Upper lobe of right lung (tissue), 1 donor: ENCODE results near the gene TNKS2. TPM values are rescaled to one million over a fixed set of nuclear protein-coding genes. Genes with fewer than 3 reads are reported as not detected.
"Not testable (repeated sequence)": the region's sequence is repeated elsewhere in the genome, so short reads cannot be mapped to it uniquely, and the experiment has no call there.

Experiments used
- ATAC-seq: fragments of 200-7000 bp; cut with Tn5 transposase; one replicate; pipeline ENCODE4 v1.9.1; 2020; ENCODE audit warnings: mild to moderate bottlenecking, moderate library complexity
- DNase-seq: peaks from one replicate; pipeline ENCODE4 v3.0.0-alpha.2; 2020
- H3K27ac ChIP-seq: fragments of 200-600 bp; one replicate; pipeline ENCODE4 v1.8.0; 2022
- H3K27me3 ChIP-seq: fragments of 200-600 bp; one replicate; pipeline ENCODE4 v1.8.0; 2022; ENCODE audit warnings: mild to moderate bottlenecking
- H3K36me3 ChIP-seq: fragments of 200-600 bp; one replicate; pipeline ENCODE4 v1.8.0; 2022
- H3K4me1 ChIP-seq: fragments of 200-600 bp; one replicate; pipeline ENCODE4 v1.8.0; 2022
- H3K4me3 ChIP-seq: fragments of 200-600 bp; one replicate; pipeline ENCODE4 v1.8.0; 2022; ENCODE audit warnings: mild to moderate bottlenecking
- H3K9me3 ChIP-seq: fragments of 200-600 bp; one replicate; pipeline ENCODE4 v1.8.0; 2022
- intact Hi-C: fragments of 100-400 bp; cut with DNase I; formaldehyde crosslinking; loops from one replicate; pipeline ENCODE4 v1.11.0; 2022
- total RNA-seq: library from RNA; stranded (reverse); fragmentation: NEBNext Ultra II Directional; extraction: Animal tissue kit (Norgen Biotek cat#: 25700); gene quantifications from one replicate; pipeline ENCODE4 v1.2.1, GENCODE V29; 2021
- TF ChIP-seq, protein P1 (sequence below): fragments of 200-600 bp; IDR thresholded peaks from one replicate; pipeline ENCODE4 v1.8.0; 2022; ENCODE audit warnings: antibody characterized with exemption
- donor health status: DM: no; HTN: yes; CAD: no; lungs with severe emphysema.

The TNKS2 gene
- total RNA-seq, 1 donor from 2014 or later: 40.5 TPM

- H3K4me3 ChIP-seq: peak overlapping the region; percentile 51
- no peak for ATAC-seq
- no peak overlapping the region for H3K27ac ChIP-seq
- no peaks in the 10 kb centered on the region for H3K36me3 ChIP-seq
- intact Hi-C loops: no loop called here
- H3K27me3 ChIP-seq: no peaks in the 10 kb centered on the region
- DNase-seq: no peak
- peaks cover 10% of the 10 kb centered on the region for H3K4me1 ChIP-seq
- H3K9me3 ChIP-seq: no peaks in the 10 kb centered on the region
- TF ChIP-seq, protein P1, sequence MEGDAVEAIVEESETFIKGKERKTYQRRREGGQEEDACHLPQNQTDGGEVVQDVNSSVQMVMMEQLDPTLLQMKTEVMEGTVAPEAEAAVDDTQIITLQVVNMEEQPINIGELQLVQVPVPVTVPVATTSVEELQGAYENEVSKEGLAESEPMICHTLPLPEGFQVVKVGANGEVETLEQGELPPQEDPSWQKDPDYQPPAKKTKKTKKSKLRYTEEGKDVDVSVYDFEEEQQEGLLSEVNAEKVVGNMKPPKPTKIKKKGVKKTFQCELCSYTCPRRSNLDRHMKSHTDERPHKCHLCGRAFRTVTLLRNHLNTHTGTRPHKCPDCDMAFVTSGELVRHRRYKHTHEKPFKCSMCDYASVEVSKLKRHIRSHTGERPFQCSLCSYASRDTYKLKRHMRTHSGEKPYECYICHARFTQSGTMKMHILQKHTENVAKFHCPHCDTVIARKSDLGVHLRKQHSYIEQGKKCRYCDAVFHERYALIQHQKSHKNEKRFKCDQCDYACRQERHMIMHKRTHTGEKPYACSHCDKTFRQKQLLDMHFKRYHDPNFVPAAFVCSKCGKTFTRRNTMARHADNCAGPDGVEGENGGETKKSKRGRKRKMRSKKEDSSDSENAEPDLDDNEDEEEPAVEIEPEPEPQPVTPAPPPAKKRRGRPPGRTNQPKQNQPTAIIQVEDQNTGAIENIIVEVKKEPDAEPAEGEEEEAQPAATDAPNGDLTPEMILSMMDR: no peak
Observed at GRCh38 chr10:91886954-91887271, 88.7 kb downstream of the TNKS2 start.

DNA sequence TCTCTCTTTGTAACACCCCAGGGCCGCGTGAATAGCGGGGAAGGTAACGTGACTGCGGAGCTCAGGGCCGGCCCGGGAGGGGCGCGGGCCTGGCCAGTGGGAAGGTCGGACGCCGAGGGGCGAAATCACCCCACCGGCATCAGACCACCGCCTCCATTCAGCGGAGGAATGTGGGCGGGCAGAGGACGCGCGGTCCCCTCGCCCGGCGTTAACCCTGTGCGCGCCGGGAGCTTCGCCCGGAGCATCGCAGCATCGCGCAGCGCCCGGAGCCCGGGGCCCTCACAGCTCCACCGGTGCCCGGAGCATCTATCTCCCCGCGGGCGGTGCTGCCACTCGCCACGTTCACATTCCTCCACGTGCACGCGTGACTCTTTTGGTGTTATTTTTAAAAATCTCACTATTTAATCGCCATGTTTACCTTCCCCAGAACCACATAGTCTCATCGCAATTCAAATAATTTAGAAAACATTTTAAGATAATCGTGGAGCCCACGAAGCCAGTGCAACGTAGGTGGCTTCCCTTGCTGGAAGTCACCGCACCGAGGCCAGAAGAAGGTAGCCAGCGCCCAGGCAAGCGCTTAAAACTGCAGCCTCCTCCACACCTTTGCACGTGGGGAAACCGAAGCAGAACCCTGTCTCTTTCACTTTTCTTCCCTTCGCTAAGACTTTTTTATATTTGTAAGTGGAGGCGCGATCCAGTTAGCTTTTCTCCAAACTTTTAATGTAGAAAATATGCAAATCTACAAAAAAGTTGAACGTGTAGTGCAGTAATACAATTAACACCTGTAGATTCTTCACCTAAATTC lies 89.2 kb downstream of the TNKS2 start:
- no peaks in the 10 kb centered on the region for H3K27me3 ChIP-seq
- no peaks in the 10 kb centered on the region for H3K36me3 ChIP-seq
- intact Hi-C loops: no loop called here
- no peak overlapping the region for H3K27ac ChIP-seq
- H3K4me3 ChIP-seq: peak overlapping the region; percentile 51
- peaks cover 10% of the 10 kb centered on the region for H3K4me1 ChIP-seq
- DNase-seq (peak; percentile 68), ATAC-seq (peak; percentile 80)
- TF ChIP-seq, protein P1: no peak
- no peaks in the 10 kb centered on the region for H3K9me3 ChIP-seq

GRCh38 chr10:91891125-91892001 lies 93.1 kb downstream of the TNKS2 start:
- Histone ChIP-seq H3K27me3 (no peaks in the 10 kb centered on the region), H3K4me1 (peaks cover 10% of the 10 kb centered on the region), H3K9me3 (no peaks in the 10 kb centered on the region), H3K27ac (no peak overlapping the region), H3K36me3 (no peaks in the 10 kb centered on the region), H3K4me3 (no peak overlapping the region)
- TF ChIP-seq, protein P1: no peak
- ATAC-seq (no peak), DNase-seq (no peak)
- intact Hi-C loops: no loop called here

DNA sequence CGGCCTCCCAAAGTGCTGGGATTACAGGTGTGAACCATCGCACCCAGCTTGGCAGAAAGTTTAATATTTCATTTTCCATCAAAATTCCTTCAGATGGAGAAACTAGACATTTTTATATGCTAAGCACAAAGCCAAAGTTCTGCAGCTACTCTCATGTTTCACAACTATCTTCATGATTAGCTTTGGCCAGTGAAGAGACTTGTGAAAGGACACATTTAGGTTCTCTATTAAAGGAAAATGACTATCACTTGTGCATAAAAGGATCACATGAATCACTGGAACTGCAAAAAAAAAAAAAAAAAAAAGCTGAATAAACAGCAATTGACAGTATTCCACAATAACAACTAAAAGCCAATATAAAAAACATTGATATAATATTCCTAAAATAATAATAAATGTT lies 94.8 kb downstream of the TNKS2 start:
- TF ChIP-seq, protein P1: no peak

DNA sequence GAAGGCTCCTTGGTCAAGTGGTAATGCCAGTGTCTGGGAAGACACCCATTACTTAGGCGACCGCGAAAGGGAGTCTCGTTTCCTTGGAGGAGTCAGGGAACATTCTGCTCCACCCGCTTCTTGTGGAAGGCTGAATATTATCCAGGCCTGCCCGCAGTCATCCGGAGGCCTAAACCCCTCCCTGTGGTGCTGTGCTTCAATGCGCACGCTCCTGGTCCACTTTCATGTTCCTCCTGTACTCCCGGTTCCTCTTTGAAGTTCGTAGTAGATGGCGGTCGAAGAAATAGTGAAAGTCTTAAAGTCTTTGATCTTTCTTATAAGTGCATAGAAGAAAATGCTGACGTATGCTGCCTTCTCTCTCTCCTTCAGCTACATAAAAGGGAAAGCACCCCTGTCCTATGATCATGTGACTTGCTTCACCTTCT lies 96.0 kb downstream of the TNKS2 start:
- H3K9me3 ChIP-seq, DNase-seq, H3K27ac ChIP-seq, H3K4me1 ChIP-seq, intact Hi-C loops, H3K27me3 ChIP-seq, ATAC-seq, H3K36me3 ChIP-seq, H3K4me3 ChIP-seq: not testable (repeated sequence)

More for the DNA sequence above, 94.8 kb downstream of the TNKS2 start:
- H3K27ac ChIP-seq: no peak overlapping the region
- H3K9me3 ChIP-seq: no peaks in the 10 kb centered on the region
- H3K4me3 ChIP-seq: no peak overlapping the region
- ATAC-seq (no peak), DNase-seq (no peak)
- no peaks in the 10 kb centered on the region for H3K27me3 ChIP-seq
- intact Hi-C loops: no loop called here
- no peaks in the 10 kb centered on the region for H3K36me3 ChIP-seq
- peaks cover 1% of the 10 kb centered on the region for H3K4me1 ChIP-seq

DNA sequence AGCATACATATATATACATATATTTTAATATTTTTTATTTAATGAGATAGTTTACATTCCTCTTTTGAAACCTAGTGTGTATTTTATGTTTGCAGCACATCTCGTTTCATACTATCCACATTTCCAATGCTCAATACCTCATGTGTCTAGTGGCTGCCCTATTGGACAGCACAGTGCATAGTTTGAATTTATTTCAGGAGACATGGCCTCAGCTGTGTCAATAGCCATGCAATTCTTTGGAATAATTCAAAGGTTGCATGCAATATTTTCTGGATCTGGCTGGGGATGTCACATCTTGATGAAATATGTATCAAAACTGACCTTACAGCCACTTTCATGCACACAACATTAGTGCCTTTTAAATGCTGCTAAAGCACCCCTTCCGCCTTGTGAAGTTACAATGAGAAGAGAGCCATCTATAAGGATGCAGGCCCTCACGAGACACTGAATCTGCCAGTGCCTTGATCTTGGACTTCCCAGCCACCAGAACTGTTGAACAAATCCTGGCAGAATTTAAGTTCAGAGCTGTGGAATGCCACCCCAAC lies 98.1 kb downstream of the TNKS2 start:
- no peak overlapping the region for H3K4me3 ChIP-seq
- DNase-seq (no peak), ATAC-seq (no peak)
- no peaks in the 10 kb centered on the region for H3K27me3 ChIP-seq
- TF ChIP-seq, protein P1: no peak
- H3K36me3 ChIP-seq: no peaks in the 10 kb centered on the region
- intact Hi-C loops: no loop called here
- H3K9me3 ChIP-seq: no peaks in the 10 kb centered on the region
- H3K4me1 ChIP-seq: no peaks in the 10 kb centered on the region
- no peak overlapping the region for H3K27ac ChIP-seq
